Lung (tissue), 12 donors: ENCODE results near the gene EMSY. TPM values are rescaled to one million over a fixed set of nuclear protein-coding genes. Genes with fewer than 3 reads are reported as not detected.

ENCODE experiments used
- ATAC-seq: fragments of 200-7000 bp; cut with Tn5 transposase; one replicate; pipeline ENCODE4 v1.9.1; 2020; ENCODE audit warnings: moderate number of reproducible peaks; ENCODE audit not compliant: insufficient read depth, low FRiP score
- DNase-seq, 3 donors: peaks; one replicate each; pipeline ENCODE4 v3.0.0-alpha.2; 2013 to 2017
- H3K27ac ChIP-seq, 2 donors: one replicate each; pipeline ENCODE4 v1.5.1; 2013; ENCODE audit warnings: mild to moderate bottlenecking in 2 of 2, moderate library complexity in 2 of 2, control low read depth in 1 of 2, inconsistent platforms in 1 of 2, low read depth in 1 of 2, low read length in 1 of 2
- H3K27me3 ChIP-seq, 3 donors: one replicate each; pipeline ENCODE4 v1.5.1; 2013; ENCODE audit warnings: low read length in 2 of 3; ENCODE audit not compliant: control insufficient read depth in 3 of 3, insufficient read depth in 3 of 3
- H3K36me3 ChIP-seq, 4 donors: one replicate each; pipeline ENCODE4 v1.5.1; 2013; ENCODE audit warnings: low read length in 4 of 4, mild to moderate bottlenecking in 1 of 4, moderate library complexity in 1 of 4; ENCODE audit not compliant: control insufficient read depth in 4 of 4, insufficient read depth in 4 of 4
- H3K4me1 ChIP-seq, 5 donors: one replicate each; pipeline ENCODE4 v1.5.1; 2013; ENCODE audit warnings: low read length in 5 of 5, mild to moderate bottlenecking in 2 of 5, moderate library complexity in 1 of 5; ENCODE audit not compliant: control insufficient read depth in 5 of 5, insufficient read depth in 5 of 5
- H3K4me3 ChIP-seq: one replicate; pipeline ENCODE4 v1.5.1; 2013; ENCODE audit warnings: mild to moderate bottlenecking, control low read depth, moderate library complexity
- H3K9ac ChIP-seq, 2 donors: one replicate each; pipeline ENCODE4 v1.5.1; 2013; ENCODE audit warnings: low read length in 2 of 2, control low read depth in 1 of 2; ENCODE audit not compliant: insufficient read depth in 1 of 2
- H3K9me3 ChIP-seq, 4 donors: one replicate each; pipeline ENCODE4 v1.5.1; 2013; ENCODE audit warnings: low read length in 3 of 4, mild to moderate bottlenecking in 1 of 4, moderate library complexity in 1 of 4; ENCODE audit not compliant: control insufficient read depth in 4 of 4, insufficient read depth in 3 of 4
- WGBS, 2 donors: extraction: QIAGEN DNeasy Blood & Tissue Kit; methylation state at CpG; one replicate each; pipeline ENCODE4 v1.1.7; 2013; 5-methylcytosine and 5-hydroxymethylcytosine counted together
- polyA plus RNA-seq, 2 donors: library from polyadenylated mRNA; stranded (reverse); fragments of 200-250 nt; gene quantifications; one replicate each; pipeline ENCODE4 v1.2.1, GENCODE V29; 2013
- total RNA-seq, 2 donors: library from RNA; depleted of rRNA in 1 of 2; stranded (reverse); fragments of >200 nt in 1 of 2; gene quantifications; one replicate each; pipeline ENCODE4 v1.2.1, GENCODE V29; 2014 to 2021
- TF ChIP-seq, protein P1 (sequence below): IDR thresholded peaks from 2 replicates; pipeline ENCODE4 v1.5.1; 2012; ENCODE audit warnings: mild to moderate bottlenecking; ENCODE audit errors: control extremely low read depth, extremely low read depth
- donor health status: control.
- donor health status: control.
- donor health status: Bipolar disorder and iron deficiency.
- donor health status: healthy.
- donor health status: DM: yes; HTN: yes; CAD: no.

EMSY gene
- total and polyA plus RNA-seq, 4 donors = 5.0 to 59.3 (median 15.5) TPM

DNA sequence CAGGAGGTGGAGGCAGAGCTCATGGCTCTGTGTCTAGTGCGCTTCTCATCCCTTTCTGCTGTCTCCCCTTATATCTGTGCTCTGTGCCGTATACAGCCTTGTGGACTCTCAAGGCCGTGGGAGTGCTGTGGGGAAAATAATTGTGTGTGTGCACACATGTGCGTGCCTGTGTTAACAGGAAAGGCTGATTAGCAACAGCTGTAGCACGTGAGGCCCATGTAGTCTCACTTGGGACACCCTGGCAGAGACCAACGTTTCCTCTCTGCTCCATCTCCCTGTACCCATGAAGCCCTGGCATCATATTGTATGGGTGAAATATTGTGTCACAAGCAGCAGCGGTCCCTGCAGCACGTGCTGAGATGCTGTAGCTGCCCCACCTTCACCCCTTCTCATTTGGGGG, 116.4 kb downstream of the EMSY start:
- H3K4me1 ChIP-seq = peaks cover 0 to 3% (median 0%) of the 10 kb centered on the region in 5 donors
- no peak overlapping the region for H3K4me3 ChIP-seq
- 49 to 62% methylated on average over 8 of the region's 8 CpGs for whole genome bisulfite sequencing, 2 donors
- H3K27ac ChIP-seq = peak overlapping the region in 1 of 2 donors; percentile 34
- H3K27me3 ChIP-seq = no peaks in the 10 kb centered on the region
- TF ChIP-seq, protein P1, sequence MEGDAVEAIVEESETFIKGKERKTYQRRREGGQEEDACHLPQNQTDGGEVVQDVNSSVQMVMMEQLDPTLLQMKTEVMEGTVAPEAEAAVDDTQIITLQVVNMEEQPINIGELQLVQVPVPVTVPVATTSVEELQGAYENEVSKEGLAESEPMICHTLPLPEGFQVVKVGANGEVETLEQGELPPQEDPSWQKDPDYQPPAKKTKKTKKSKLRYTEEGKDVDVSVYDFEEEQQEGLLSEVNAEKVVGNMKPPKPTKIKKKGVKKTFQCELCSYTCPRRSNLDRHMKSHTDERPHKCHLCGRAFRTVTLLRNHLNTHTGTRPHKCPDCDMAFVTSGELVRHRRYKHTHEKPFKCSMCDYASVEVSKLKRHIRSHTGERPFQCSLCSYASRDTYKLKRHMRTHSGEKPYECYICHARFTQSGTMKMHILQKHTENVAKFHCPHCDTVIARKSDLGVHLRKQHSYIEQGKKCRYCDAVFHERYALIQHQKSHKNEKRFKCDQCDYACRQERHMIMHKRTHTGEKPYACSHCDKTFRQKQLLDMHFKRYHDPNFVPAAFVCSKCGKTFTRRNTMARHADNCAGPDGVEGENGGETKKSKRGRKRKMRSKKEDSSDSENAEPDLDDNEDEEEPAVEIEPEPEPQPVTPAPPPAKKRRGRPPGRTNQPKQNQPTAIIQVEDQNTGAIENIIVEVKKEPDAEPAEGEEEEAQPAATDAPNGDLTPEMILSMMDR = no peak
- H3K9me3 ChIP-seq = no peaks in the 10 kb centered on the region
- H3K36me3 ChIP-seq = no peaks in the 10 kb centered on the region
- ATAC-seq = no peak
- DNase-seq = peak in 1 of 3 donors; percentile 34
- H3K9ac ChIP-seq = no peak overlapping the region

DNA sequence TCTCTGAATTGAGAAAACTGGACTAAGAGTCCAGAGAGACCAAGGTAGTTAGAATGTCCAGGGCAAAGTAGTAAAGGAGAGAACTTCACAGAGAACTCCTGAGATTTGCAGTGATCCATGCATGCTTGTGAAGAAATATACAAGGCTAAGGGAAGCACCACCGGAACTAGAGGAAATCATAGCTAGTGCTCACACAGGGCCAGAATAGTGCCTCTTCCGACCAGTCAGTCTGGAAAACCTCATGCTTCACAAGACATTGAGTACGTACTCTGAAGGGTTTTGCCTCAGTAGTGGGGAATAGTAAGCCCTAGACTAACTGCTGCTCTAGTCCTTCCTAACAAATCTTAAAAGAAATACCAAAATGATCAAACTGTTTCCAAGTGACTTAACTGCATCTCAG, 117.7 kb downstream of the EMSY start:
- Histone ChIP-seq H3K9ac (no peak overlapping the region), H3K27me3 (no peaks in the 10 kb centered on the region), H3K36me3 (no peaks in the 10 kb centered on the region), H3K4me3 (no peak overlapping the region), H3K4me1 (peaks cover 0 to 3% (median 0%) of the 10 kb centered on the region in 5 donors), H3K27ac (no peak overlapping the region), H3K9me3 (no peaks in the 10 kb centered on the region)
- 71 to 80% methylated on average over 3 of the region's 3 CpGs for WGBS, 2 donors
- TF ChIP-seq, protein P1 = no peak
- DNase-seq (no peak), ATAC-seq (no peak)

DNA sequence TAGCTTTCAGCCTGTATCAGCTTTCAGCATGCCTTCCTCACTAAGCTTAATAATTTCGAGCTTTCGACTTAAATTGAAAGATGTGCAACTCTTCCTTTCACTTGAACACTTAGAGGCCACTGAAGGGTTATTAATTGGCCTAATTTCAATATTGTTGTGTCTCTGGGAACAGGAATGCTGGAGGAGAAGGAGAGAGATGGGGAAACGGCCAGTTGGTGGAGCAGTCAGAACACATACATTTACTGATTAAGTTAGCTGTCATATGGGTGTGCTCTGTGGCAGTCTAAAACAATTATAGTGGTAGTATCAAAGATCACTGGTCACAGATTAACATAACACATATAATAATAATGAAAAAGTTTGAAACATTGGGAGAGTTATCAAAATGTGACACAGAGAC, 119.5 kb downstream of the EMSY start:
- Histone ChIP-seq H3K9me3 (no peaks in the 10 kb centered on the region), H3K4me1 (peaks cover 0 to 3% (median 0%) of the 10 kb centered on the region in 5 donors), H3K27ac (no peak overlapping the region), H3K36me3 (no peaks in the 10 kb centered on the region), H3K27me3 (no peaks in the 10 kb centered on the region), H3K4me3 (no peak overlapping the region), H3K9ac (no peak overlapping the region)
- DNase-seq (no peak), ATAC-seq (no peak)
- TF ChIP-seq, protein P1 = no peak
- WGBS, 2 donors = 59 to 84% methylated on average over 3 of the region's 3 CpGs

DNA sequence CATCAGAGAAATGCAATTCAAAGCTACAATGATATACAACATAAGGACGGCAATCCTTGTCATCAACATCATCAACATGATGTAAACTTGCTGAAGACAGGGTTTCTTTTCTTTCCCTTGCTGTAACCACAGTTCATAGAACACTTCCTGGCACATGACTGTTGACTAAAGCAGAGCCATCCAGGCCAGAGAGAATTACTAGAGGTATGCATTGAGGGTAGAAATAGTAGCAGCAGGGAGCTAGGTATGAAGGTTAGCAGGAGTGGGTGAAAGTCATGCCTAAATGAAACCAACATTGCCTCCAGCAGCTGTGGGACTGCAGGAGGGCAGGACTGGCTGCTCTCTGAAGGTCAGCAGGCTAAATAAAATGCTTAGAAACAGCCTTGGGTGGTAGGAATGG, 122.0 kb downstream of the EMSY start:
- Histone ChIP-seq H3K27me3 (no peaks in the 10 kb centered on the region), H3K4me3 (no peak overlapping the region), H3K9ac (no peak overlapping the region), H3K27ac (no peak overlapping the region), H3K36me3 (no peaks in the 10 kb centered on the region), H3K9me3 (no peaks in the 10 kb centered on the region), H3K4me1 (no peaks in the 10 kb centered on the region)
- WGBS, 2 donors = 0 to 14% methylated on average over 1 of the region's 1 CpG
- ATAC-seq = no peak
- TF ChIP-seq, protein P1 = no peak
- no peak for DNase-seq
